HepG2 (cell line): ENCODE measurements around the gene ILRUN. TPM values are rescaled to one million over a fixed set of nuclear protein-coding genes. Genes with fewer than 3 reads are reported as not detected.

ENCODE experiments used
- ARHGAP35 ChIP-seq: sonication (generic); formaldehyde crosslinking; IDR thresholded peaks from 2 replicates; pipeline ENCODE4 v1.9.0; 2022; ENCODE audit warnings: mild to moderate bottlenecking, inconsistent platforms, moderate library complexity, missing genetic modification reagents, borderline replicate concordance
- ARNT2 ChIP-seq: sonication (generic); formaldehyde crosslinking; IDR thresholded peaks from 2 replicates; pipeline ENCODE4 v1.8.0; 2022; ENCODE audit warnings: mild to moderate bottlenecking, low read depth, missing genetic modification reagents, moderate library complexity
- ASH2L ChIP-seq: fragments of 300-600, 200-600 bp; sonication (generic); IDR thresholded peaks from 2 replicates; pipeline ENCODE4 v1.7.0; 2017; ENCODE audit warnings: low read depth, mild to moderate bottlenecking, moderate library complexity, mixed read lengths, low read length; ENCODE audit not compliant: insufficient read length
- HDAC1 ChIP-seq: sonication (generic); formaldehyde crosslinking; IDR thresholded peaks from 2 replicates; pipeline ENCODE4 v1.5.1; 2020; ENCODE audit warnings: mild to moderate bottlenecking, missing genetic modification reagents
- HNF4G ChIP-seq, 2 experiments: sonication (generic) in 1 of 2; formaldehyde crosslinking in 1 of 2; IDR thresholded peaks; 2 replicates each; pipeline versions ENCODE4 v1.4.0 to v1.6.1; 2011 to 2020; ENCODE audit warnings: borderline replicate concordance in 2 of 2, low read depth in 2 of 2, mild to moderate bottlenecking in 2 of 2, low read length in 1 of 2, missing genetic modification reagents in 1 of 2, moderate library complexity in 1 of 2
- KAT8 ChIP-seq: IDR thresholded peaks from 2 replicates; pipeline ENCODE4 v1.6.1; 2016; ENCODE audit warnings: missing genetic modification reagents, missing compliant biosample characterization
- PCBP2 ChIP-seq: fragments of 200-400 bp; formaldehyde crosslinking; optimal IDR thresholded peaks from 2 replicates; pipeline ENCODE3; 2018; ENCODE audit warnings: low read length, low read depth; ENCODE audit not compliant: poor library complexity, severe bottlenecking
- PHF21A ChIP-seq: sonication (generic); formaldehyde crosslinking; IDR thresholded peaks from 2 replicates; pipeline ENCODE4 v1.5.0; 2020; ENCODE audit warnings: mild to moderate bottlenecking, missing genetic modification reagents
- PRMT3 ChIP-seq: sonication (generic); formaldehyde crosslinking; IDR thresholded peaks from 2 replicates; pipeline ENCODE4 v1.8.1; 2022; ENCODE audit warnings: low read depth, mild to moderate bottlenecking, moderate library complexity, missing genetic modification reagents, borderline replicate concordance
- SMC3 ChIP-seq: IDR thresholded peaks from 2 replicates; pipeline ENCODE4 v1.6.1; 2011; ENCODE audit warnings: low read length, improper control_type of control experiment
- TCF12 ChIP-seq, 2 experiments: fragments of 450-650 bp in 1 of 2; sonication (generic) in 1 of 2; formaldehyde crosslinking in 1 of 2; IDR thresholded peaks; 2 replicates each; pipeline versions ENCODE4 v1.6.1 to v1.8.0; 2017 to 2022; ENCODE audit warnings: antibody characterized with exemption in 1 of 2, mild to moderate bottlenecking in 1 of 2, missing genetic modification reagents in 1 of 2, moderate library complexity in 1 of 2
- ZNF501 ChIP-seq: sonication (generic); formaldehyde crosslinking; IDR thresholded peaks from 2 replicates; pipeline ENCODE4 v1.5.1; 2020; ENCODE audit warnings: mild to moderate bottlenecking, moderate library complexity, missing genetic modification reagents
- ZNF563 ChIP-seq: sonication (generic); formaldehyde crosslinking; IDR thresholded peaks from 2 replicates; pipeline ENCODE4 v1.8.0; 2022; ENCODE audit warnings: mild to moderate bottlenecking, moderate library complexity, missing genetic modification reagents
- polyA plus RNA-seq, 8 experiments: library from polyadenylated mRNA; depleted of rRNA in 3 of 8; stranded (reverse) in 7 of 8; unstranded in 1 of 8; fragments of >200 nt; fragmentation: Illumina TruSeq in 4 of 8; extraction: Trizol in 4 of 8; gene quantifications; 2 replicates each; pipeline versions ENCODE4 v1.2.1 to v1.2.3, GENCODE V29; 2011 to 2016; ENCODE audit warnings: low read depth in 4 of 8, missing spikeins in 1 of 8, mixed read lengths in 1 of 8; ENCODE audit not compliant: insufficient read depth in 1 of 8
- total RNA-seq, 5 experiments: library from RNA; depleted of rRNA; stranded (reverse); fragments of >200 nt; fragmentation: Illumina TruSeq; extraction: Trizol; gene quantifications; 2 replicates each; pipeline ENCODE4 v1.2.3, GENCODE V29; 2016; ENCODE audit warnings: low read depth in 1 of 5
- TF ChIP-seq, protein P1 (sequence below): sonication (generic); formaldehyde crosslinking; IDR thresholded peaks from 2 replicates; pipeline ENCODE4 v1.4.0; 2020; ENCODE audit warnings: low read depth, missing genetic modification reagents
- TF ChIP-seq, protein P2 (sequence below): sonication (generic); IDR thresholded peaks from 2 replicates; pipeline ENCODE4 v1.6.1; 2016; ENCODE audit warnings: low read depth, borderline replicate concordance
- TF ChIP-seq, protein P3 (sequence below): sonication (generic); formaldehyde crosslinking; IDR thresholded peaks from 2 replicates; pipeline ENCODE4 v1.4.0; 2020; ENCODE audit warnings: missing genetic modification reagents
- TF ChIP-seq, protein P4 (sequence below): sonication (generic); formaldehyde crosslinking; IDR thresholded peaks from 2 replicates; pipeline ENCODE4 v1.8.0; 2022; ENCODE audit warnings: mild to moderate bottlenecking, missing genetic modification reagents, borderline replicate concordance

The ILRUN gene
- total and polyA plus RNA-seq, 2 of the 13 experiments (the other 11 are each of a cell fraction or from before 2014, with no cell fraction given), result 45.5 to 66.6 TPM

DNA sequence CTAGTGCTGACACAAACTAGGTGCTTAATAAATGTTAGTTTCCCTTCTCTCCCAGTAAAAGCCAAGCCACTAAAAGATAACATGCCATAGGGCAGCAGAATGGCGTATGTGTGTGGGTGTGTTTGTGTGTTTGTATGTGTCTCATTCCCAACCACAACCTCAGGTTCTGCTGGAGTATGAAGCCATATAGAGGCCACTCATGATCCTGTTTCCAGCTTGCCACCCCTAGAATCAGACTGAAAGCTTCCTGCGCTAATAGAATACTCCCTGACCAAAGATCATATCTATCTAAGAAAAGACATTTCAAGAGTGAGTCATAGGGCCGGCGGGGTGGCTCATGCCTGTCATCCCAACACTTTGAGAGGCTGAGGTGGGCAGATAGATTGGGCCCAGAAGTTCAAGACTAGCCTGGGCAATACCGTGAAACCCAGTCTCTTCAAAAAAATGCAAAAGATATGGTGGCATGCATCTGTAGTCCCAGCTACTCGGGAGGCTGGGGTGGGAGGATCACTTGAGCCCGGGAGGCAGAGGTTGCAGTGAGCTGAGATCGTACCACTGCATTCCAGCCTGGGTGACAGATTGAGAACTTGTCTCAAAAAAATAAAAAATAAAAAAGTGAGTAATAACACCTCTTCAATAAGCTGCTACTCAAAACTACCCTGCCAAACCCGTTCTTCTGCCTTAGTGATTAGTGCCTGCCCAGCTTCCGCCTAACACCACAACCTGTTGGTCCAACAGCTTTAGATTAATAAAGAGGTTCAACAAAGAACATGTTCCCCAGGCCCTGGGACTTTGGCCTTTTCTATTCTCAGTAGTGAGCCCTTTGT is 48.9 kb upstream of the ILRUN start (continued):
- TF ChIP-seq, protein P1, sequence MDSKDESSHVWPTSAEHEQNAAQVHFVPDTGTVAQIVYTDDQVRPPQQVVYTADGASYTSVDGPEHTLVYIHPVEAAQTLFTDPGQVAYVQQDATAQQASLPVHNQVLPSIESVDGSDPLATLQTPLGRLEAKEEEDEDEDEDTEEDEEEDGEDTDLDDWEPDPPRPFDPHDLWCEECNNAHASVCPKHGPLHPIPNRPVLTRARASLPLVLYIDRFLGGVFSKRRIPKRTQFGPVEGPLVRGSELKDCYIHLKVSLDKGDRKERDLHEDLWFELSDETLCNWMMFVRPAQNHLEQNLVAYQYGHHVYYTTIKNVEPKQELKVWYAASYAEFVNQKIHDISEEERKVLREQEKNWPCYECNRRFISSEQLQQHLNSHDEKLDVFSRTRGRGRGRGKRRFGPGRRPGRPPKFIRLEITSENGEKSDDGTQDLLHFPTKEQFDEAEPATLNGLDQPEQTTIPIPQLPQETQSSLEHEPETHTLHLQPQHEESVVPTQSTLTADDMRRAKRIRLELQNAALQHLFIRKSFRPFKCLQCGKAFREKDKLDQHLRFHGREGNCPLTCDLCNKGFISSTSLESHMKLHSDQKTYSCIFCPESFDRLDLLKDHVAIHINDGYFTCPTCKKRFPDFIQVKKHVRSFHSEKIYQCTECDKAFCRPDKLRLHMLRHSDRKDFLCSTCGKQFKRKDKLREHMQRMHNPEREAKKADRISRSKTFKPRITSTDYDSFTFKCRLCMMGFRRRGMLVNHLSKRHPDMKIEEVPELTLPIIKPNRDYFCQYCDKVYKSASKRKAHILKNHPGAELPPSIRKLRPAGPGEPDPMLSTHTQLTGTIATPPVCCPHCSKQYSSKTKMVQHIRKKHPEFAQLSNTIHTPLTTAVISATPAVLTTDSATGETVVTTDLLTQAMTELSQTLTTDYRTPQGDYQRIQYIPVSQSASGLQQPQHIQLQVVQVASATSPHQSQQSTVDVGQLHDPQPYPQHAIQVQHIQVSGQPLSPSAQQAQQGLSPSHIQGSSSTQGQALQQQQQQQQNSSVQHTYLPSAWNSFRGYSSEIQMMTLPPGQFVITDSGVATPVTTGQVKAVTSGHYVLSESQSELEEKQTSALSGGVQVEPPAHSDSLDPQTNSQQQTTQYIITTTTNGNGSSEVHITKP (CRISPR knock-in tag), result peak; percentile 28; the same call in 1 of the 2 replicates
- TF ChIP-seq ARNT2 (no peak; the same call in 1 of the 2 replicates), PRMT3 (CRISPR knock-in tag) (no peak), HNF4G (IDR thresholded peaks at IDR 0.05; ENCODE audit: borderline replicate concordance, low read depth, low read length) (peak; percentile 56; the same call in 1 of the 2 replicates), HNF4G (CRISPR knock-in tag; IDR thresholded peaks at IDR 0.05; ENCODE audit: borderline replicate concordance, low read depth) (0 out of 2 replicates have a peak, but pooled peaks have one; percentile 35), ZNF501 (CRISPR knock-in tag) (0 out of 2 replicates have a peak, but pooled peaks have one; percentile 63), ARHGAP35 (CRISPR knock-in tag) (0 out of 2 replicates have a peak, but pooled peaks have one; percentile 18), ASH2L (no peak), HDAC1 (0 out of 2 replicates have a peak, but pooled peaks have one; percentile 23), ZNF563 (CRISPR knock-in tag) (no peak), TCF12 (IDR thresholded peaks at IDR 0.05) (no peak), TCF12 (CRISPR knock-in tag; IDR thresholded peaks at IDR 0.05) (0 out of 2 replicates have a peak, but pooled peaks have one; percentile 50), SMC3 (0 out of 2 replicates have a peak, but pooled peaks have one; percentile 6), PCBP2 (no peak), PHF21A (peak; percentile 34; the same call in 1 of the 2 replicates), KAT8 (peak; percentile 44; the same call in 1 of the 2 replicates)
- TF ChIP-seq, protein P2, sequence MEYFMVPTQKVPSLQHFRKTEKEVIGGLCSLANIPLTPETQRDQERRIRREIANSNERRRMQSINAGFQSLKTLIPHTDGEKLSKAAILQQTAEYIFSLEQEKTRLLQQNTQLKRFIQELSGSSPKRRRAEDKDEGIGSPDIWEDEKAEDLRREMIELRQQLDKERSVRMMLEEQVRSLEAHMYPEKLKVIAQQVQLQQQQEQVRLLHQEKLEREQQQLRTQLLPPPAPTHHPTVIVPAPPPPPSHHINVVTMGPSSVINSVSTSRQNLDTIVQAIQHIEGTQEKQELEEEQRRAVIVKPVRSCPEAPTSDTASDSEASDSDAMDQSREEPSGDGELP, result no peak
- TF ChIP-seq, protein P3, sequence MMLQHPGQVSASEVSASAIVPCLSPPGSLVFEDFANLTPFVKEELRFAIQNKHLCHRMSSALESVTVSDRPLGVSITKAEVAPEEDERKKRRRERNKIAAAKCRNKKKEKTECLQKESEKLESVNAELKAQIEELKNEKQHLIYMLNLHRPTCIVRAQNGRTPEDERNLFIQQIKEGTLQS, result 0 out of 2 replicates have a peak, but pooled peaks have one; percentile 19
- TF ChIP-seq, protein P4, sequence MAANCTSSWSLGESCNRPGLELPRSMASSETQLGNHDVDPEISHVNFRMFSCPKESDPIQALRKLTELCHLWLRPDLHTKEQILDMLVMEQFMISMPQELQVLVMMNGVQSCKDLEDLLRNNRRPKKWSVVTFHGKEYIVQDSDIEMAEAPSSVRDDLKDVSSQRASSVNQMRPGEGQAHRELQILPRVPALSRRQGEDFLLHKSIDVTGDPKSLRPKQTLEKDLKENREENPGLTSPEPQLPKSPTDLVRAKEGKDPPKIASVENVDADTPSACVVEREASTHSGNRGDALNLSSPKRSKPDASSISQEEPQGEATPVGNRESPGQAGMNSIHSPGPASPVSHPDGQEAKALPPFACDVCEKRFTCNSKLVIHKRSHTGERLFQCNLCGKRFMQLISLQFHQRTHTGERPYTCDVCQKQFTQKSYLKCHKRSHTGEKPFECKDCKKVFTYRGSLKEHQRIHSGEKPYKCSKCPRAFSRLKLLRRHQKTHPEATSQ (CRISPR knock-in tag), result no peak
